ENCODE measurements around the gene PLTP.
"Not testable (repeated sequence)": the region's sequence is repeated elsewhere in the genome, so short reads cannot be mapped to it uniquely, and the experiment has no call there.

PLTP gene

DNA sequence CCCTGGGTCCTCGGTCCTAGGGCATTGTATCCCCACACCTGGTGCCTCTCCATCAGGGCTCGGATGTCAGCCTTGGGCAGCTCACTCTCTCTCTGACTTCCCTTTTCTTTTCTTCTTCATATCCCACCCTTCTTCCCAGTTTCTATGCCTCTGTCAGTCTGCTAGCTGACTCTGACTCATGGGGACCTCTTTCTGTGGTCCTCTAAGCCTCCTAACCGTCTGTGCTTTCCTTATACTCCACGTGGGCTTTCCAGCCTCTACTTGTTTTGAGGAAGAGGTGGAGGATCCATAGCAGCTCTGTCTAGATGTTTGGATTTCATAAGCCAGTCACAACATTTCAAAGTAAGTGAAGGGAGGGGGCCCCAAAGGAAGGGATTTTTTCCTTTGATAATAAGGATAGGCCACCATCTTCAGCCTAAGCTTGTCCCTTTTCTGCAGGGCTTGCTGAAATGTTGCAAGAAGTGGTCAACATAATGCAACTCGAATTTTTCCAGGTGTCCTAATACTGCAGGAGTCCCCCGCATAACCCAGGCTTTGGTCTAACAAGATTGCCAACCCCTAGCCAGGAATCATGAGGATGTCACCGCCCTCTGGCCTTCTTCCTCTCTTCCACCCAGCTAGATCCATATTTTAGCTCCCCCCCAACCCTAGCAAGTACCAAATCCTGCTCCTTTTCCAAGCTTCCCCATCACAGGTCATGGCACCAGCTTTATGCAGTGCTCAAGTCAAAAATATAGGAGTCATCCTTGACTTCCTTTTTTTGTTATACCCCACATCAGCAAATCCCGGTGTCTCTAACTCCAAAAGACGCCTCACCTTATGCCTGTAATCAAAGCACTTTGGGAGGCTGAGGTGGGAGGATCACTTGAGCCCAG, 8.7 kb upstream of the PLTP start:
- DNase-seq (ENCODE audit: low read depth in 2 of 2), result no peak

DNA sequence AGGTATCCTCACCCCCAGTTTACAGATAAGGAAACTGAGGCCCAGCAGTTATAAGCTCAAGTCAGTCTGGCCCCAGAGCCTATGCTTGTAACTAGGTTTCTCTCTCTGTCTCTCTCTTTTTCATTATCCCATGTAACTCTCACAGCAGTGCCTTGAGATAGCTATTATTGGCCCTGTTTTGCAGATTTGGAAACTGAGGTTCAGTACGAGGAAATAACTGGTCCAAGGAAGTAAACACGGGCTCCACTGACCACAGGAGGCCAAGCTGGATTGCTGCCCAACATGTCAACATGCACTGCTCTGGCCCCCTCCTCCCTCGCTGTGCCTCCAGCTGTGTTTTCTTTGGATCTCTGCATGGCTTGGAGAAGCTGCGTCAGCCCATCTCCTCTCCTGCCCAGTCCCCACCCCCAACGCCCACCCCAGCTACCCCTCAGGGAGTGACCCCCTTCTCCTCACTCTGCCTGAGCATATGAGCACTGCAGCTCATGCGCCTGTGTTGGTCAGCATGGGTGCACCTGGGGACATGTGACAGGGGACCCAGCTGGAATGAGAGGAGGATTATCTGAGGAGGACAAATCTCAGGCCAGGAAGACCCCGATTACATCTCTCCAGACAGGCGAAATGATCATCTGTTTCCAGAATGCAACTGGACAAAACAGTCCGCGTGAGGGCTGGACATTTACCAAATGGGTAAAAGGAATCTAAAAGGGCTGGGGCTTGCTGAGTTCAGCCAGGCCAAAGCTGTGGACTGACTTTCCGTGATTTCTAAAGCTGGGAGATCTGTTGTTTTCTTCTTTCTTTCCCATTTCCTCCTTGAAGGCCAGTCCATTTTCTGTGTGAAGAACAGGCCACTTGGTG, 7.8 kb upstream of the PLTP start:
- DNase-seq (ENCODE audit: low read depth in 2 of 2), result no peak

DNA sequence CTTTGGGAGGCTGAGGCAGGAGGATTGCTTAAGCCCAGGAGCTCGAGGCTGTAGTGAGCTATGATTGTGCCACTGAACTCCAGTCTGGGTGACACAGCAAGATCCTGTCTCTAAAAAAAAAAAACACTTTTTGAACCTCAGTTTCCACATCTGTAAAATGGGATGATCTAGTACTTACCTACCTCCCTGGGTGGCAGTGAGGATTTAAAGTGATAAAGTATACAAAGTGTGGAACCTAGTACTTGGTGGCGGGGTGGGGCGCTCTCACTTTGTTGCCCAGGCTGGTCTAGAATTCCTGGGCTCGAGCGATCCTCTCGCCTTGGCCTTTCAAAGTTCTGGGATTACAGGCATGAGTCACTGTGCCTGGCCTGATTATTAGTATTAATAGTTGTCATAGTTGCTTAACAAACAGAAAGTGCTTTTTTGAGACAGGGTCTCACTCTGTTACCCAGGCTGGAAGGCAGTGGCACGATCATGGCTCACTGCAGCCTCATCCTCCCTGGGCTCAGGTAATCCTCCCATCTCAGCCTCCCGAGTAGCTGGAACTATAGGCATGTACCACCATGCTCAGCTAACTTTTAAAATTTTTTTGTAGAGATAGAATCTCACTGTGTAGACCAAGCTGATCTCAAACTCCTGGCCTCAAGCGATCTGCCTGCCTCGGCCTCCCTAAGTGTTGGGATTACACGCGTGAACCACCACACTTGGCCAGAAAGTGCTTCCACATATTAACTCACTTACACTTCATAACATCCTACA, 7.0 kb upstream of the PLTP start:
- DNase-seq (ENCODE audit: low read depth in 2 of 2), result no peak

DNA sequence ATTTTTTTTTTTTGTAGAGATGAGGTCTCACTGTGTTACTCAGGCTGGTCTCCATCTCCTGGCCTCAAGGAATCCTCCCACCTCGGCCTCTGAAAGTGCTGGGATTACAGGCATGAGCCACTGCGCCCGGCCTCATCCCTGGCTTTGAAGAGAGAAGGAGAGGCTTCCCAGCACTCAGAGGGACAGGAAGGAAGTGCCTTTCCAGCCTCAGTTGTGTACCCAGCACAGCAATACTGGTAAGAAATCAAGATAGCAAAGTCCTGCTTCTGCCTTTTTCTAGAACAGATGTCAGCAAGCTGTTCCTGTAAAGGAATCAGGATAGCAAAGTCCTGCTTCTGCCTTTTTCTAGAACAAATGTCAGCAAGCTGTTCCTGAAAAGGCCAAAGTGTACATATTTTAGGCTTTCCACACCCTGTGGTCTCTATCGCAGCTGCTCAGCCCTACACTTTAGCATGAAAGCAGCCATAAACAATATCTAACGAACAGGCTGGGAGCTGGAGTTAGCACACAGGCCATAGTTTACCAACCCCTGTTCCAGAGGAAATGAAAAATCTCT, 6.3 kb upstream of the PLTP start:
- no peak for DNase-seq (ENCODE audit: low read depth in 2 of 2)

DNA sequence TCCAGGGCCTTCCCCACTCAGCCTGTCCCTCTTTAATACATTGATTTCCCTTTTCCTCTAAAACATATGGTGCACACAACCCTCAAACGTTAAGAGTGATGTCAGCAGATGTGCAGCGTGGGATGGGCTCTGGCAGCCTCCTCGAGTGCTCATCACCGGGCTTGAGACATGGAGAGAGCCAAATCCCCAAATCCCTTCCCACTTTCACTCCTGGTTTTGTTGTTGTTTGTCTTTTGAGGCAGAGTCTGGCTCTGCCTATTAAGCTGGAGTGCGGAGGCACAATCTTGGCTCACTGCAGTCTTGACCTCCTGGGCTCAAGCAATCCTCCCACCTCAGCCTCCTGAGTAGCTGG, 5.8 kb upstream of the PLTP start:
- no peak for DNase-seq (ENCODE audit: low read depth in 2 of 2)

GRCh38 chr20:45913116-45913515, 1.2 kb upstream of the PLTP start:
- DNase-seq (ENCODE audit: low read depth in 2 of 2), result no peak

- DNase-seq (ENCODE audit: low read depth in 2 of 2), result no peak
These were observed 358 bp upstream of the PLTP start for GRCh38 chr20:45912344-45912682.

- DNase-seq (ENCODE audit: low read depth in 2 of 2), result peak; percentile 83 to 90
These were observed 1.1 kb downstream of the PLTP start for GRCh38 chr20:45910670-45911485.

DNA sequence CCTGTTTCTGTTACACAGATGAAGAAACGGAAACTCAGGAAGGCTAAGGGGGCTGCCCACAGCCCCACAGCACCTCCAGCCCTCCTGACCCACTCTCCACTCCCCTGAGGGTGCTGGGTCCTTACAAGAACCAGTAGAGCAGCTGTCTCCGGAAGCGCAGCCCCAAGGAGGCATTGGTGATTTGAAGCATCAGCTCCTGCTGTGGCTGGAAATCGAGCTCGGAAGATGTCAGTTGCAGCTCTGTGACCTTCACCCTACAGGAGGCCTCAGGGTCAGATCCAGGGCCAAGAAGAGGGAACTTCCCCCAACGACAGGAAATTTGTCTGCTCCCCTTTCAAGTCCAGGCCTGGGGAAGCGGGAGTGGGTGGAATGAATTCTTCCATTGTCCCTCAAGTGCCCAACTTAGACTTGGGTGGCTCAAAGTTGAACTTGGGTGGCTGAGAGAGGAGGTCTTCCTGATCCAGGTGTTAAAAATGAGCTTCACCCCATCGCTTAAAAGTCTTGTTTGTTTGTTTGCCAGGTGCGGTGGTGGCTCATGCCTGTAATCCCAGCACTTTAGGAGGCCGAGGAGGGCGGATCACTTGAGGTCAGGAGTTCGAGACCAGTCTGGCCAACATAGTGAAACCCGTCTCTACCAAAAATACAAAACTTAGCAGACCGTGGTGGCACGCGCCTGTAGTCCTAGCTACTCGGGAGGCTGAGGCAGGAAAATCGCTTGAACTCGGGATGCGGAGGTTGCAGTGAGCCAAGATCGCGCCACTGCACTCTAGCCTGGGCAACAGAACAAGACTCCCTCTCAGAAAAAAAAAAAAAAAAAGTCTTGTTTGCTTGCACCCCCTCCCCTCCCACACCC, 1.9 kb downstream of the PLTP start:
- DNase-seq (ENCODE audit: low read depth in 2 of 2), result no peak

- no peak for DNase-seq (ENCODE audit: low read depth in 2 of 2)
These were observed 2.6 kb downstream of the PLTP start for GRCh38 chr20:45909336-45909808.

- no peak for DNase-seq (ENCODE audit: low read depth in 2 of 2)
These were observed 3.9 kb downstream of the PLTP start for GRCh38 chr20:45908084-45908483.

- DNase-seq (ENCODE audit: low read depth in 2 of 2), result no peak
These were observed 4.6 kb downstream of the PLTP start for GRCh38 chr20:45907219-45907948.

GRCh38 chr20:45905505-45906079, 6.4 kb downstream of the PLTP start:
- no peak for DNase-seq (ENCODE audit: low read depth in 2 of 2)

DNA sequence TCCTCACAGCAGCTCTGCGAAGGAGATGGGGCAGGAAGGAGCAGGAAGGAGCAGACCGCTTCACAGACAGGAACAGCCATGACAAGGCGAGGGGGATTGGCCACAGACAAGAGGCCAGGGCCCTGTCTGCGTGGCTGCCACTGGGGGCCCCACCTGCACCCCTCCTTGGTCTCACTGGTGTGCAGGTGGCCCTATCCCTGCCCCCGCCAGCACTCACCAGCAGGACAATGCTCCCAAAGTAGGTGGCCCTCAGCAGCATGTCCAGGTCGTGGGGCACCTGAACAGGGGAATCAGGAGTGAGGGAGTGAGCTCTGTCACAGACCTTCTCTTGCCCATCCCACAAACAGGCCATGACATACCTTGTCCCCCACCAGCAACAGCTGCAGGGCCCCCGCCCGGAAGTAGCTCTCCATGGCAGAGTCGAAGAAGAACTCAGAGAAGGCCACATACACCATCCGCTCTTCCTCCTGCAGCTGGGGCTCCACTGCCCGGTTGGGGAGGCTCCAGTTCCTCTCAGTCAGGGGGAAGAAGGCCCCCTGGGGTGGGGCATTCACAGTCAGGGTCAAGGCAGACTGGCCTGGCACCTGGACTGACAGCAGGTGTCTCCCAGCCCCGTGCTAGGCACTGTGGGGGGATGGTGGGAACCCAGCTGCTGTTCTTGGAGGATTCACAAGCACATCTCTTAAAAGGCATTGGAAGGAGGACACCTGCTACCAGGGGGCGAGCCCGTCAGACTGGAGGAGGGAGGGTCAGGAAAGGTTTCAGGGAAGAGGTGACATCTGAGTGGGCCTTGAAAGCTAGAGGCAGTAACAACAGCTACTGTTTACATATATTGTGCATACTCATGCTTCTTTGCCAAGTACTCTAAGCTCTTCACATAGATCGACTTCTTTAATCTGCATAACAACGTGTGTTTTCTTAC, 7.1 kb downstream of the PLTP start:
- DNase-seq (ENCODE audit: low read depth in 2 of 2), result no peak

DNA sequence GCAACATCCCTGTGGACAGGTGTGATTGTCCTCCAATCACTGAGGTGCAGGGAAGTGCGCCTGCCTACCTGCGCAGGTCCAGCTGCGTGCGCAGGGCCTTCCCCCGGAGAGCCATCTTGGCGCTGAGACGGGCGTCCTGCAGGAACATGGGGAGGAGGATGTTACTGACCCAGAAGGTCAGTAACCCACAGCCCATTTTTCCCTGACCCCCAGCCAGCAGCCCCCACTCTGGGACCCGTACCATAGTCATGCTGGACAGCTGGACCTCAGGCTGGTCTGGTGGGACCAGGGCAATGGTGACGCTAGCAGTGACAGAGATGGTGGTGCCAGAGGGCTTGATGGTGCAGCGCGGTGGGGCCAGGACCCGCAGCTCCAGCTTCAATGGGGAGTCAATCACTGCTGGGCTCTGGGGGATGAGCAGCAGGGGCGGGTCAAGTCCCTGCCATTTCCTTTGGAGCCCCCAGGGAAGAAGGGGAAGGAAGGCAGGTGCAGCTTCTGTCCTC, 9.7 kb downstream of the PLTP start:
- DNase-seq (ENCODE audit: low read depth in 2 of 2), result no peak

DNA sequence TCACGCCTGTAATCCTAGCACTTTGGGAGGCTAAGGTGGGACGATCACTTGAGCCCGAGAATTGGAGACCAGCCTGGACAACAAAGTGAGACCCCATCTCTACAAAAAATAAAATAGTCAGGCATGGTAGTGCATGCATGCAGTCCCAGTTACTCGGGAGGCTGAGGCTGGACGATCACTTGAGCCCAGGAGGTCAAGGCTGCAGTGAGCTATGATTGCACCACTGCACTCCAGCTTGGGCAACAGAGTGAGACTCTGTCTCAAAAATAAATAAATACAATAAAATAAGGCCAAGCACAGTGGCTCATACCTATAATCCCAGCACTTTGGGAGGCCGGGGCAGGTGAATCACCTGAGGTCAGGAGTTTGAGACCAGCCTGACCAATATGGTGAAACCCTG, 10.6 kb downstream of the PLTP start:
- not testable (repeated sequence) for DNase-seq (ENCODE audit: low read depth in 2 of 2)

DNA sequence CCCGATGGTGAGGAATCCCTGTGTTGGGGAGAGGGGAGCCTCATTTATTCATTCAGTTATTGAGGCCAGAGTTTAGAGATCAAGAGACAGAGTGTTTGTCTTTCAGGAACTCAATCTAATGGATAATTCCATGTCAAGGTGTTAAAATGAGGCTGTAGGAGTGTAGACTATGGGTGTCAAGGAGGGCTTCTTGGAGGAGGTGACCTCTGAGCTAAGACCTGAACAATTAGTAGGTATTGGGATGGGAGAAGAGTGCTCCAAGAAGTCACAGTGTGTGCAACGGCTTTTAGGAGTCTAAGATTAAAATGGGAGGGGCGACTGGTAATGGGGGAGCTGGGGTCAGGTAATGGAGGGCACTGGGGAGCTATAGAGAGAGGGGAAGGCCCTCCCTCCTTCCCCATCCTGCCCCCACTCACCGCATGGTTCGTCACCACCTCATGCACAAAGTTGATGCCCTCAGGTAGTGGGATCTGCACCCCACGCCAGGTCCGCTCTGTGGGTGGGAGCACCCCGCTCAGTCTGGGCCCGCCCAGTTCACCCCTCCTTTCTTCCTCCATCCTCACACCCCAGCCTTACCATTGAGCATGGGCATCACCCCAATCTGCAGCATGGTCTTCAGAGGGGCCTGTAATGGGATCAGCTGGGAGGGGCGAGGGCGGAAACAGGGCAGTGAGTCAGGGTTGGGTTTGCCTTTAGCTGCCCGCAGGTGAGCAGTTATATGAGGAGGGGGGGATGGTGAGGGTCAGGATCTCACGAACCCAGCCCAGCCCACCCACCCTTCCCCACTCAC, 12.7 kb downstream of the PLTP start:
- no peak for DNase-seq (ENCODE audit: low read depth in 2 of 2)
